K562 (cell line): ENCODE data around the gene HSPA1B. TPM values are rescaled to one million over a fixed set of nuclear protein-coding genes. Genes with fewer than 3 reads are reported as not detected.

ENCODE experiments used
- ARID2 ChIP-seq: fragments of 450-650 bp; IDR thresholded peaks from 2 replicates; pipeline ENCODE4 v1.6.1; 2017; ENCODE audit warnings: antibody characterized with exemption, mild to moderate bottlenecking
- ESRRB ChIP-seq: fragments of 250-450 bp; sonication (Bioruptor Pico); IDR thresholded peaks from 2 replicates; pipeline ENCODE4 v1.5.0; 2020; ENCODE audit warnings: mild to moderate bottlenecking, moderate library complexity, borderline replicate concordance
- KLF1 ChIP-seq: fragments of 450-650 bp; IDR thresholded peaks from 2 replicates; pipeline ENCODE4 v1.6.1; 2016; ENCODE audit warnings: missing genetic modification characterization, missing compliant biosample characterization
- MAFG ChIP-seq: fragments of 450-650 bp; conservative IDR thresholded peaks from 2 replicates; pipeline ENCODE4 v1.6.1; 2016; ENCODE audit warnings: missing genetic modification characterization, missing compliant biosample characterization
- NCOA6 ChIP-seq: fragments of 450-650 bp; IDR thresholded peaks from 2 replicates; pipeline ENCODE4 v1.6.1; 2017; ENCODE audit warnings: mild to moderate bottlenecking
- NFIX ChIP-seq: fragments of 250-450 bp; sonication (Bioruptor Pico); IDR thresholded peaks from 2 replicates; pipeline ENCODE4 v1.4.0; 2020; ENCODE audit warnings: low read depth, mild to moderate bottlenecking, moderate library complexity
- NR4A1 ChIP-seq, 2 experiments: fragments of 250-450 bp in 1 of 2; fragments of 450-650 bp in 1 of 2; sonication (Bioruptor Pico) in 1 of 2; IDR thresholded peaks; 2 replicates each; pipeline versions ENCODE4 v1.4.0 to v1.6.1; 2016 to 2020; ENCODE audit warnings: mild to moderate bottlenecking in 2 of 2, missing compliant biosample characterization in 1 of 2, missing genetic modification characterization in 1 of 2, moderate library complexity in 1 of 2
- PCBP2 ChIP-seq: fragments of 200-400 bp; formaldehyde crosslinking; IDR thresholded peaks from 2 replicates; pipeline ENCODE4 v1.6.1; 2018; ENCODE audit warnings: low read length, low read depth, mild to moderate bottlenecking, moderate library complexity; ENCODE audit not compliant: poor library complexity, severe bottlenecking
- YY1 ChIP-seq, 3 experiments: IDR thresholded peaks; 2 replicates each; pipeline ENCODE4 v1.6.1; 2011; ENCODE audit warnings: low read length in 2 of 3, mild to moderate bottlenecking in 2 of 3, moderate library complexity in 2 of 3, borderline replicate concordance in 1 of 3, control low read depth in 1 of 3, low read depth in 1 of 3; ENCODE audit not compliant: insufficient read depth in 3 of 3, insufficient replicate concordance in 2 of 3, control insufficient read depth in 1 of 3, insufficient read length in 1 of 3; ENCODE audit errors: extremely low read depth in 1 of 3
- polyA plus RNA-seq, 8 experiments: library from polyadenylated mRNA; depleted of rRNA in 4 of 8; stranded (reverse) in 5 of 8; unstranded in 3 of 8; fragments of >200 nt; fragmentation: Nextera tagmentation in 2 of 8; fragmentation: Illumina TruSeq in 1 of 8; extraction: Ambion mirVana in 2 of 8; extraction: Trizol in 1 of 8; gene quantifications; 2 replicates each; pipeline versions ENCODE4 v1.2.1 to v1.2.3, GENCODE V29; 2011 to 2014; ENCODE audit warnings: inconsistent platforms in 1 of 8, missing spikeins in 1 of 8
- total RNA-seq, 7 experiments: library from RNA; depleted of rRNA in 6 of 7; stranded (reverse); fragments of >200 nt in 6 of 7; fragmentation: Illumina TruSeq in 2 of 7; extraction: Trizol in 2 of 7; gene quantifications; 2 replicates each; pipeline versions ENCODE4 v1.2.1 to v1.2.3, GENCODE V29; 2011 to 2021; ENCODE audit warnings: low replicate concordance in 1 of 7
- TF ChIP-seq, protein P1 (sequence below), 2 experiments: fragments of 450-650 bp; IDR thresholded peaks; 2 replicates each; pipeline ENCODE4 v1.6.1; 2016; ENCODE audit warnings: mild to moderate bottlenecking in 2 of 2, borderline replicate concordance in 1 of 2, low read depth in 1 of 2, moderate library complexity in 1 of 2
- TF ChIP-seq, protein P2 (sequence below): IDR thresholded peaks from 2 replicates; pipeline ENCODE4 v1.6.1; 2014; ENCODE audit warnings: antibody characterized with exemption
- TF ChIP-seq, protein P3 (sequence below): fragments of 250-450 bp; sonication (Bioruptor Pico); IDR thresholded peaks from 2 replicates; pipeline ENCODE4 v1.9.0; 2021; ENCODE audit warnings: mild to moderate bottlenecking
- TF ChIP-seq, protein P4 (sequence below): IDR thresholded peaks from 2 replicates; pipeline ENCODE4 v1.6.1; 2011; ENCODE audit not compliant: insufficient read length; ENCODE audit errors: extremely low read depth

Gene HSPA1B
- total and polyA plus RNA-seq, 9 of the 15 experiments (the other 6 are each of a cell fraction or from before 2014, with no cell fraction given): 0.27 to 227 (median 51.2) TPM

DNA sequence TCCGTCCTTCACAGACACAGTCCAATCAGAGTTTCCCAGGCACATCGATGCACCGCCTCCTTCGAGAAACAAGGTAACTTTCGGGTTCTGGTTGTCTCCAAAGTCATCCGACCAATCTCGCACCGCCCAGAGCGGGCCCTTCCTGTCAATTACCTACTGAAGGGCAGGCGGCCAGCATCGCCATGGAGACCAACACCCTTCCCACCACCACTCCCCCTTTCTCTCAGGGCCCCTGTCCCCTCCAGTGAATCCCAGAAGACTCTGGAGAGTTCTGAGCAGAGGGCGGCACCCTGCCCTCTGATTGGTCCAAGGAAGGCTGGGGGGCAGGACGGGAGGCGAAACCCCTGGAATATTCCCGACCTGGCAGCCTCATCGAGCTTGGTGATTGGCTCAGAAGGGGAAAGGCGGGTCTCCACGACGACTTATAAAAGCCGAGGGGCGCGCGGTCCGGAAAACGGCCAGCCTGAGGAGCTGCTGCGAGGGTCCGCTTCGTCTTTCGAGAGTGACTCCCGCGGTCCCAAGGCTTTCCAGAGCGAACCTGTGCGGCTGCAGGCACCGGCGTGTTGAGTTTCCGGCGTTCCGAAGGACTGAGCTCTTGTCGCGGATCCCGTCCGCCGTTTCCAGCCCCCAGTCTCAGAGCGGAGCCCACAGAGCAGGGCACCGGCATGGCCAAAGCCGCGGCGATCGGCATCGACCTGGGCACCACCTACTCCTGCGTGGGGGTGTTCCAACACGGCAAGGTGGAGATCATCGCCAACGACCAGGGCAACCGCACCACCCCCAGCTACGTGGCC, at the start of gene HSPA1B (continued):
- TF ChIP-seq, protein P1, sequence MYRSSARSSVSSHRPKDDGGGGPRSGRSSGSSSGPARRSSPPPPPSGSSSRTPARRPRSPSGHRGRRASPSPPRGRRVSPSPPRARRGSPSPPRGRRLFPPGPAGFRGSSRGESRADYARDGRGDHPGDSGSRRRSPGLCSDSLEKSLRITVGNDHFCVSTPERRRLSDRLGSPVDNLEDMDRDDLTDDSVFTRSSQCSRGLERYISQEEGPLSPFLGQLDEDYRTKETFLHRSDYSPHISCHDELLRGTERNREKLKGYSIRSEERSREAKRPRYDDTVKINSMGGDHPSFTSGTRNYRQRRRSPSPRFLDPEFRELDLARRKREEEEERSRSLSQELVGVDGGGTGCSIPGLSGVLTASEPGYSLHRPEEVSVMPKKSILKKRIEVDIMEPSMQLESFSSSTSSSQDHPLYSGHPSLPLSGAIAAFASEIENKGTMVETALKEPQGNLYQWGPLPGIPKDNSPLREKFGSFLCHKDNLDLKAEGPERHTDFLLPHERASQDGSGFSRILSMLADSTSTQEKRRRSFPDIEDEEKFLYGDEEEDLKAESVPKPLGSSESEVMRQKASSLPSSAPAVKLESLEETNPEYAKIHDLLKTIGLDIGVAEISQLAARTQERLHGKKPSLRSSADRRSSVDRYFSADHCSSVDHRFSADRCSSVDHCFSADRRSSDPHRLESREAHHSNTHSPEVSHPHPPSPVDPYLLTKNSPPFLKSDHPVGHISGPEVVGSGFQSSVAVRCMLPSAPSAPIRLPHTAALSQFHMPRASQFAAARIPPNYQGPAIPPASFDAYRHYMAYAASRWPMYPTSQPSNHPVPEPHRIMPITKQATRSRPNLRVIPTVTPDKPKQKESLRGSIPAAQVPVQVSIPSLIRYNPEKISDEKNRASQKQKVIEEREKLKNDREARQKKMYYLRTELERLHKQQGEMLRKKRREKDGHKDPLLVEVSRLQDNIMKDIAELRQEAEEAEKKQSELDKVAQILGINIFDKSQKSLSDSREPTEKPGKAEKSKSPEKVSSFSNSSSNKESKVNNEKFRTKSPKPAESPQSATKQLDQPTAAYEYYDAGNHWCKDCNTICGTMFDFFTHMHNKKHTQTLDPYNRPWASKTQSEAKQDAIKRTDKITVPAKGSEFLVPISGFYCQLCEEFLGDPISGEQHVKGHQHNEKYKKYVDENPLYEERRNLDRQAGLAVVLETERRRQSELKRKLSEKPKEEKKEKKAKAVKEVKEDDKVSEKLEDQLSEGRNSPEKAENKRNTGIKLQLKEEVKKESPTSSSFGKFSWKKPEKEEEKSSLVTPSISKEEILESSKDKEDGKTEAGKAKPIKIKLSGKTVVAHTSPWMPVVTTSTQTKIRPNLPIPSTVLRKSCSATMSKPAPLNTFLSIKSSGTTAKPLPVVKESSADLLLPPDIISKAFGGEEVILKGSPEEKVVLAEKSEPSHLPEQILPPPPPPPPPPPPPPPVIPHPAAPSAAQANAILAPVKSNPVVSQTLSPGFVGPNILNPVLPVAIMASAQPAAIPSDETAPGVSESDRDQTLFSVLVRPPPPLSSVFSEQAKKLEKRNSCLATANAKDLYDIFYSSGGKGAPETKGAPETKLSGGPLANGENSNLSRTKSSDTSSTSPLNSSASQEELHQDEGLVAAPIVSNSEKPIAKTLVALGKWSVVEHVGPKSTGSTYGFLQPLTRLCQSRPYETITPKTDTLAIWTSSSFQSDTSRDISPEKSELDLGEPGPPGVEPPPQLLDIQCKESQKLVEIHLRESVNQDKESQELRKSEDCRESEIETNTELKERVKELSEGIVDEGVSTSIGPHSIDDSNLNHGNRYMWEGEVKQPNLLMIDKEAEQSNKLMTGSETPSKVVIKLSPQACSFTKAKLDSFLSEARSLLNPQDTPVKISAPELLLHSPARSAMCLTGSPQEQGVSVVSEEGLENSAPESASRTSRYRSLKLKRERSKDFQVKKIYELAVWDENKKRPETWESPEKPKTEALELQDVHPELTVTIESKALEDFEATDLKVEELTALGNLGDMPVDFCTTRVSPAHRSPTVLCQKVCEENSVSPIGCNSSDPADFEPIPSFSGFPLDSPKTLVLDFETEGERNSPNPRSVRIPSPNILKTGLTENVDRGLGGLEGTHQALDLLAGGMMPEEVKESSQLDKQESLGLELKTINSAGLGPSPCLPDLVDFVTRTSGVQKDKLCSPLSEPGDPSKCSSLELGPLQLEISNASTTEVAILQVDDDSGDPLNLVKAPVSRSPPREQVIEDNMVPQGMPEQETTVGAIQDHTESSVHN (IDR thresholded peaks at IDR 0.05; ENCODE audit: borderline replicate concordance in 1 of 2, low read depth in 1 of 2): no peak
- no peak for TF ChIP-seq ESRRB
- 0 out of 2 replicates have a peak, but pooled peaks have one; percentile 13 for TF ChIP-seq NFIX
- TF ChIP-seq KLF1 (tag): peak; percentile 71
- no peak for TF ChIP-seq PCBP2
- TF ChIP-seq ARID2: 0 out of 2 replicates have a peak, but pooled peaks have one; percentile 12
- peak in 2 of 3 experiments; percentile 57 to 71 for TF ChIP-seq YY1 (IDR thresholded peaks at IDR 0.05; ENCODE audit: borderline replicate concordance in 1 of 3, control insufficient read depth in 1 of 3, extremely low read depth in 1 of 3, insufficient read depth in 3 of 3, insufficient read length in 1 of 3, insufficient replicate concordance in 2 of 3, low read depth in 1 of 3, low read length in 2 of 3)
- no peak for TF ChIP-seq MAFG
- TF ChIP-seq, protein P2, sequence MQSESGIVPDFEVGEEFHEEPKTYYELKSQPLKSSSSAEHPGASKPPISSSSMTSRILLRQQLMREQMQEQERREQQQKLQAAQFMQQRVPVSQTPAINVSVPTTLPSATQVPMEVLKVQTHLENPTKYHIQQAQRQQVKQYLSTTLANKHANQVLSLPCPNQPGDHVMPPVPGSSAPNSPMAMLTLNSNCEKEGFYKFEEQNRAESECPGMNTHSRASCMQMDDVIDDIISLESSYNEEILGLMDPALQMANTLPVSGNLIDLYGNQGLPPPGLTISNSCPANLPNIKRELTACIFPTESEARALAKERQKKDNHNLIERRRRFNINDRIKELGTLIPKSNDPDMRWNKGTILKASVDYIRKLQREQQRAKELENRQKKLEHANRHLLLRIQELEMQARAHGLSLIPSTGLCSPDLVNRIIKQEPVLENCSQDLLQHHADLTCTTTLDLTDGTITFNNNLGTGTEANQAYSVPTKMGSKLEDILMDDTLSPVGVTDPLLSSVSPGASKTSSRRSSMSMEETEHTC: no peak
- peak; percentile 98 for TF ChIP-seq NR4A1 (CRISPR knock-in tag; IDR thresholded peaks at IDR 0.05)
- no peak for TF ChIP-seq NR4A1 (tag; IDR thresholded peaks at IDR 0.05)
- no peak for TF ChIP-seq NCOA6
- TF ChIP-seq, protein P3, sequence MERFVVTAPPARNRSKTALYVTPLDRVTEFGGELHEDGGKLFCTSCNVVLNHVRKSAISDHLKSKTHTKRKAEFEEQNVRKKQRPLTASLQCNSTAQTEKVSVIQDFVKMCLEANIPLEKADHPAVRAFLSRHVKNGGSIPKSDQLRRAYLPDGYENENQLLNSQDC (CRISPR knock-in tag): peak; percentile 92
- TF ChIP-seq, protein P4, sequence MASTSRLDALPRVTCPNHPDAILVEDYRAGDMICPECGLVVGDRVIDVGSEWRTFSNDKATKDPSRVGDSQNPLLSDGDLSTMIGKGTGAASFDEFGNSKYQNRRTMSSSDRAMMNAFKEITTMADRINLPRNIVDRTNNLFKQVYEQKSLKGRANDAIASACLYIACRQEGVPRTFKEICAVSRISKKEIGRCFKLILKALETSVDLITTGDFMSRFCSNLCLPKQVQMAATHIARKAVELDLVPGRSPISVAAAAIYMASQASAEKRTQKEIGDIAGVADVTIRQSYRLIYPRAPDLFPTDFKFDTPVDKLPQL: peak; percentile 99
